Measurements from ENCODE around the gene LRPAP1.

The LRPAP1 gene

GRCh38 chr4:3505231-3505630, 27.0 kb downstream of the LRPAP1 start:
- Histone ChIP-seq H3K27me3 (replicated peaks in 2 of 5; ENCODE audit: control insufficient read depth in 4 of 5, insufficient read depth in 5 of 5, low read length in 4 of 5) (no peaks in the 10 kb centered on the region), H3K4me1 (ENCODE audit: control extremely low read depth in 1 of 4, control insufficient read depth in 4 of 4, insufficient read depth in 4 of 4, low read length in 3 of 4) (peaks cover 0 to 6% (median 2%) of the 10 kb centered on the region in 4 experiments), H3K4me3 (ENCODE audit: control insufficient read depth in 1 of 7, extremely low read depth in 1 of 7, insufficient read depth in 4 of 7, low read depth in 2 of 7, low read length in 6 of 7) (no peak overlapping the region), H3K9me3 (ENCODE audit: control extremely low read depth in 1 of 5, control insufficient read depth in 4 of 5, insufficient read depth in 2 of 5, low read depth in 1 of 5, low read length in 4 of 5) (no peaks in the 10 kb centered on the region), H3K27ac (ENCODE audit: insufficient read depth in 1 of 2, low read depth in 1 of 2, low read length in 2 of 2, poor library complexity in 1 of 2, severe bottlenecking in 2 of 2) (no peak overlapping the region), H3K36me3 (ENCODE audit: control insufficient read depth in 4 of 4, insufficient read depth in 4 of 4, low read length in 3 of 4) (peaks cover 4 to 58% (median 40%) of the 10 kb centered on the region in 4 experiments)
- ChIA-PET CTCF (interaction anchor here (1.3 to 2.1 kb wide), 2 partner anchors 25 to 61 kb away, joined by 4 to 6 read pairs; no protein-coding TSS in a partner anchor), POLR2A (interaction anchor here (0.6 kb wide), 2 partner anchors 24 to 80 kb away, joined by 3 to 4 read pairs; no protein-coding TSS in a partner anchor)
- 95% methylated on average over 10 of the region's 16 CpGs for WGBS (ENCODE audit: insufficient coverage)
- DNase-seq: no peak

GRCh38 chr4:3502941-3503936, 29.0 kb downstream of the LRPAP1 start:
- CTCF ChIA-PET: no interaction called here
- POLR2A ChIA-PET: no interaction called here
- 92% methylated on average over 30 of the region's 39 CpGs for WGBS (ENCODE audit: insufficient coverage)

GRCh38 chr4:3501825-3502425, 30.3 kb downstream of the LRPAP1 start:
- H3K36me3 ChIP-seq (ENCODE audit: control insufficient read depth in 4 of 4, insufficient read depth in 4 of 4, low read length in 3 of 4): peaks cover 2 to 40% (median 27%) of the 10 kb centered on the region in 4 experiments
- WGBS (ENCODE audit: insufficient coverage): 95% methylated on average over 15 of the region's 19 CpGs
- no peaks in the 10 kb centered on the region for H3K4me1 ChIP-seq (ENCODE audit: control extremely low read depth in 1 of 4, control insufficient read depth in 4 of 4, insufficient read depth in 4 of 4, low read length in 3 of 4)
- H3K27ac ChIP-seq (ENCODE audit: insufficient read depth in 1 of 2, low read depth in 1 of 2, low read length in 2 of 2, poor library complexity in 1 of 2, severe bottlenecking in 2 of 2): no peak overlapping the region
- POLR2A ChIA-PET: no interaction called here
- H3K4me3 ChIP-seq (ENCODE audit: control insufficient read depth in 1 of 7, extremely low read depth in 1 of 7, insufficient read depth in 4 of 7, low read depth in 2 of 7, low read length in 6 of 7): no peak overlapping the region
- no peaks in the 10 kb centered on the region for H3K9me3 ChIP-seq (ENCODE audit: control extremely low read depth in 1 of 5, control insufficient read depth in 4 of 5, insufficient read depth in 2 of 5, low read depth in 1 of 5, low read length in 4 of 5)
- H3K27me3 ChIP-seq (replicated peaks in 2 of 5; ENCODE audit: control insufficient read depth in 4 of 5, insufficient read depth in 5 of 5, low read length in 4 of 5): no peaks in the 10 kb centered on the region
- DNase-seq: no peak
- CTCF ChIA-PET: no interaction called here

More at GRCh38 chr4:3502941-3503936, 29.0 kb downstream of the LRPAP1 start:
- DNase-seq: no peak
- peaks cover 4 to 44% (median 29%) of the 10 kb centered on the region in 4 experiments for H3K36me3 ChIP-seq (ENCODE audit: control insufficient read depth in 4 of 4, insufficient read depth in 4 of 4, low read length in 3 of 4)
- no peak overlapping the region for H3K4me3 ChIP-seq (ENCODE audit: control insufficient read depth in 1 of 7, extremely low read depth in 1 of 7, insufficient read depth in 4 of 7, low read depth in 2 of 7, low read length in 6 of 7)
- H3K27me3 ChIP-seq (replicated peaks in 2 of 5; ENCODE audit: control insufficient read depth in 4 of 5, insufficient read depth in 5 of 5, low read length in 4 of 5): no peaks in the 10 kb centered on the region
- no peaks in the 10 kb centered on the region for H3K4me1 ChIP-seq (ENCODE audit: control extremely low read depth in 1 of 4, control insufficient read depth in 4 of 4, insufficient read depth in 4 of 4, low read length in 3 of 4)
- no peak overlapping the region for H3K27ac ChIP-seq (ENCODE audit: insufficient read depth in 1 of 2, low read depth in 1 of 2, low read length in 2 of 2, poor library complexity in 1 of 2, severe bottlenecking in 2 of 2)
- H3K9me3 ChIP-seq (ENCODE audit: control extremely low read depth in 1 of 5, control insufficient read depth in 4 of 5, insufficient read depth in 2 of 5, low read depth in 1 of 5, low read length in 4 of 5): no peaks in the 10 kb centered on the region

GRCh38 chr4:3501126-3501824, 30.9 kb downstream of the LRPAP1 start:
- no peaks in the 10 kb centered on the region for H3K4me1 ChIP-seq (ENCODE audit: control extremely low read depth in 1 of 4, control insufficient read depth in 4 of 4, insufficient read depth in 4 of 4, low read length in 3 of 4)
- DNase-seq: no peak
- WGBS (ENCODE audit: insufficient coverage): 93% methylated on average over 15 of the region's 24 CpGs
- H3K4me3 ChIP-seq (ENCODE audit: control insufficient read depth in 1 of 7, extremely low read depth in 1 of 7, insufficient read depth in 4 of 7, low read depth in 2 of 7, low read length in 6 of 7): no peak overlapping the region
- POLR2A ChIA-PET: no interaction called here
- H3K9me3 ChIP-seq (ENCODE audit: control extremely low read depth in 1 of 5, control insufficient read depth in 4 of 5, insufficient read depth in 2 of 5, low read depth in 1 of 5, low read length in 4 of 5): no peaks in the 10 kb centered on the region
- H3K36me3 ChIP-seq (ENCODE audit: control insufficient read depth in 4 of 4, insufficient read depth in 4 of 4, low read length in 3 of 4): peaks cover 2 to 37% (median 26%) of the 10 kb centered on the region in 4 experiments
- CTCF ChIA-PET: interaction anchor here (1.1 kb wide), 1 partner anchor 20 kb away, joined by 3 read pairs; no protein-coding TSS in a partner anchor
- H3K27me3 ChIP-seq (replicated peaks in 2 of 5; ENCODE audit: control insufficient read depth in 4 of 5, insufficient read depth in 5 of 5, low read length in 4 of 5): peaks cover 0 to 5% (median 0%) of the 10 kb centered on the region in 5 experiments
- H3K27ac ChIP-seq (ENCODE audit: insufficient read depth in 1 of 2, low read depth in 1 of 2, low read length in 2 of 2, poor library complexity in 1 of 2, severe bottlenecking in 2 of 2): no peak overlapping the region

GRCh38 chr4:3500634-3501101, 31.6 kb downstream of the LRPAP1 start:
- ChIA-PET CTCF (interaction anchor here (1.1 kb wide), 1 partner anchor 19 kb away, joined by 3 read pairs; no protein-coding TSS in a partner anchor), POLR2A (no interaction called here)
- Histone ChIP-seq H3K9me3 (ENCODE audit: control extremely low read depth in 1 of 5, control insufficient read depth in 4 of 5, insufficient read depth in 2 of 5, low read depth in 1 of 5, low read length in 4 of 5) (no peaks in the 10 kb centered on the region), H3K27ac (ENCODE audit: insufficient read depth in 1 of 2, low read depth in 1 of 2, low read length in 2 of 2, poor library complexity in 1 of 2, severe bottlenecking in 2 of 2) (no peak overlapping the region), H3K4me3 (ENCODE audit: control insufficient read depth in 1 of 7, extremely low read depth in 1 of 7, insufficient read depth in 4 of 7, low read depth in 2 of 7, low read length in 6 of 7) (no peak overlapping the region), H3K4me1 (ENCODE audit: control extremely low read depth in 1 of 4, control insufficient read depth in 4 of 4, insufficient read depth in 4 of 4, low read length in 3 of 4) (no peaks in the 10 kb centered on the region), H3K27me3 (replicated peaks in 2 of 5; ENCODE audit: control insufficient read depth in 4 of 5, insufficient read depth in 5 of 5, low read length in 4 of 5) (peaks cover 0 to 10% (median 0%) of the 10 kb centered on the region in 5 experiments), H3K36me3 (ENCODE audit: control insufficient read depth in 4 of 4, insufficient read depth in 4 of 4, low read length in 3 of 4) (peaks cover 2 to 36% (median 23%) of the 10 kb centered on the region in 4 experiments)
- no peak for DNase-seq
- 98% methylated on average over 27 of the region's 29 CpGs for WGBS (ENCODE audit: insufficient coverage)

- WGBS (ENCODE audit: insufficient coverage): 96% methylated on average over 13 of the region's 17 CpGs
- Histone ChIP-seq H3K36me3 (ENCODE audit: control insufficient read depth in 4 of 4, insufficient read depth in 4 of 4, low read length in 3 of 4) (peaks cover 0 to 30% (median 18%) of the 10 kb centered on the region in 4 experiments), H3K4me3 (ENCODE audit: control insufficient read depth in 1 of 7, extremely low read depth in 1 of 7, insufficient read depth in 4 of 7, low read depth in 2 of 7, low read length in 6 of 7) (no peak overlapping the region), H3K4me1 (ENCODE audit: control extremely low read depth in 1 of 4, control insufficient read depth in 4 of 4, insufficient read depth in 4 of 4, low read length in 3 of 4) (no peaks in the 10 kb centered on the region), H3K27ac (ENCODE audit: insufficient read depth in 1 of 2, low read depth in 1 of 2, low read length in 2 of 2, poor library complexity in 1 of 2, severe bottlenecking in 2 of 2) (no peak overlapping the region), H3K9me3 (ENCODE audit: control extremely low read depth in 1 of 5, control insufficient read depth in 4 of 5, insufficient read depth in 2 of 5, low read depth in 1 of 5, low read length in 4 of 5) (no peaks in the 10 kb centered on the region), H3K27me3 (replicated peaks in 2 of 5; ENCODE audit: control insufficient read depth in 4 of 5, insufficient read depth in 5 of 5, low read length in 4 of 5) (peaks cover 0 to 16% (median 0%) of the 10 kb centered on the region in 5 experiments)
- POLR2A ChIA-PET: no interaction called here
- CTCF ChIA-PET: interaction anchor here (1.1 kb wide), 1 partner anchor 19 kb away, joined by 3 read pairs; no protein-coding TSS in a partner anchor
- no peak for DNase-seq
Measured at GRCh38 chr4:3500111-3500510, 32.1 kb downstream of the LRPAP1 start.

Measured in common myeloid progenitor, CD34-positive (primary cell).